ENCODE measurements around the gene GRIN1. TPM values are rescaled to one million over a fixed set of nuclear protein-coding genes. Genes with fewer than 3 reads are reported as not detected.

Gene GRIN1
- total RNA-seq, 1 experiment from 2014 or later: 2.9 TPM

DNA sequence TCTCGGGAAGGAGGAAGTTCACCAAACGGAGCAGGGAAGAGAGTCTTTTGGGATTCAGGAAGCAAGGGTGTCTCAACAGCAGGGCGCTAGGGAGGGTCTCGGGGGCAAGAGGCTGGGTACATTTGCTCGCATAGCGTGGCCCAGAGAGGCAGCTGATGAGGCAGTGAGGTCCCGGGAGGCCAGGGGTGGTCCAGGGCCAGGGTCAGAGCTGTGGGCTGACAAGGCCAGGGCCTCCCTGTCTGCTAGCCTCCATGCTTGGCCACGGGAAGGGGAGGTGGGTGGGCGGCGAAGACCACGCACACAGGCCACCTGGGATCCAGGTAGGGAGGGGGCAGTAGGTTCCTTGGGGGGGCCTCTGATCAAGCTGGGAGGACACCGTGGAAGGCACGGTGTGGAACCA is 72.6 kb downstream of the GRIN1 start:
- H3K27ac ChIP-seq (ENCODE audit: insufficient read length, low read depth, low read length): no peak overlapping the region
- no peaks in the 10 kb centered on the region for H3K9me3 Mint-ChIP-seq

More for the DNA sequence above, 72.6 kb downstream of the GRIN1 start:
- Mint-ChIP-seq H3K27ac (no peak overlapping the region), H3K27me3 (ENCODE audit: low read depth) (no peaks in the 10 kb centered on the region), H3K36me3 (ENCODE audit: insufficient read depth in 1 of 3, low read depth in 3 of 3) (peaks cover 11 to 47% (median 42%) of the 10 kb centered on the region in 3 experiments; a peak in 6 of 7 replicates), H3K4me1 (peaks cover 3 to 8% of the 10 kb centered on the region in 2 experiments), H3K4me3 (no peak overlapping the region)
- Histone ChIP-seq H2BK120ac (ENCODE audit: low read depth, low read length, poor library complexity, severe bottlenecking) (no peak overlapping the region), H4K8ac (replicated peaks; ENCODE audit: insufficient read length, low read depth, low read length) (no peak overlapping the region), H2BK5ac (ENCODE audit: insufficient read length, low read length) (no peak overlapping the region), H3K56ac (ENCODE audit: insufficient read length, low read depth, low read length) (no peak overlapping the region), H4K20me1 (ENCODE audit: control insufficient read depth, insufficient read depth, insufficient read length) (no peaks in the 10 kb centered on the region), H4K91ac (ENCODE audit: insufficient read length, low read depth, low read length) (no peak overlapping the region), H3K18ac (ENCODE audit: insufficient read length, low read depth, low read length) (no peak overlapping the region), H3K79me2 (ENCODE audit: insufficient read depth, low read length) (no peaks in the 10 kb centered on the region), H3K23me2 (ENCODE audit: insufficient read length, low read depth, low read length, poor library complexity, severe bottlenecking) (no peaks in the 10 kb centered on the region), H3K4ac (ENCODE audit: low read depth, low read length) (no peak overlapping the region), H3K23ac (ENCODE audit: insufficient read length, low read depth, low read length) (no peak overlapping the region), H4K5ac (ENCODE audit: insufficient read length, low read depth, low read length) (no peak overlapping the region), H3K79me1 (ENCODE audit: insufficient read depth, low read depth, low read length, poor library complexity, severe bottlenecking) (peaks cover 7% of the 10 kb centered on the region), H2BK20ac (ENCODE audit: low read depth, low read length, poor library complexity, severe bottlenecking) (no peak overlapping the region), H3K9me3 (ENCODE audit: control insufficient read depth, low read depth, low read length) (no peaks in the 10 kb centered on the region), H3K14ac (ENCODE audit: insufficient read depth, low read length) (no peak overlapping the region), H3K4me1 (ENCODE audit: insufficient read depth, low read length) (no peaks in the 10 kb centered on the region), H3K9ac (ENCODE audit: extremely low read depth, insufficient read length, low read length) (no peak overlapping the region), H2AK5ac (ENCODE audit: insufficient read length, low read length) (no peak overlapping the region), H2BK12ac (ENCODE audit: insufficient read length, low read depth, low read length) (no peak overlapping the region), H2AFZ (ENCODE audit: low read length) (no peak overlapping the region), H3K27me3 (ENCODE audit: insufficient read depth, low read length) (no peaks in the 10 kb centered on the region), H2BK15ac (ENCODE audit: low read depth, low read length) (no peak overlapping the region), H3T11ph (ENCODE audit: low read length) (no peak overlapping the region), H3K4me2 (ENCODE audit: insufficient read depth, insufficient read length, low read length) (no peak overlapping the region)
- no peak for DNase-seq
- TF ChIP-seq, protein P1, sequence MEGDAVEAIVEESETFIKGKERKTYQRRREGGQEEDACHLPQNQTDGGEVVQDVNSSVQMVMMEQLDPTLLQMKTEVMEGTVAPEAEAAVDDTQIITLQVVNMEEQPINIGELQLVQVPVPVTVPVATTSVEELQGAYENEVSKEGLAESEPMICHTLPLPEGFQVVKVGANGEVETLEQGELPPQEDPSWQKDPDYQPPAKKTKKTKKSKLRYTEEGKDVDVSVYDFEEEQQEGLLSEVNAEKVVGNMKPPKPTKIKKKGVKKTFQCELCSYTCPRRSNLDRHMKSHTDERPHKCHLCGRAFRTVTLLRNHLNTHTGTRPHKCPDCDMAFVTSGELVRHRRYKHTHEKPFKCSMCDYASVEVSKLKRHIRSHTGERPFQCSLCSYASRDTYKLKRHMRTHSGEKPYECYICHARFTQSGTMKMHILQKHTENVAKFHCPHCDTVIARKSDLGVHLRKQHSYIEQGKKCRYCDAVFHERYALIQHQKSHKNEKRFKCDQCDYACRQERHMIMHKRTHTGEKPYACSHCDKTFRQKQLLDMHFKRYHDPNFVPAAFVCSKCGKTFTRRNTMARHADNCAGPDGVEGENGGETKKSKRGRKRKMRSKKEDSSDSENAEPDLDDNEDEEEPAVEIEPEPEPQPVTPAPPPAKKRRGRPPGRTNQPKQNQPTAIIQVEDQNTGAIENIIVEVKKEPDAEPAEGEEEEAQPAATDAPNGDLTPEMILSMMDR (conservative IDR thresholded peaks at IDR 0.05): no peak
- no CpG with 5 or more reads among the region's 13 CpGs for WGBS (ENCODE audit: extremely low coverage, insufficient read length, low lambda C conversion rate)

All from H9 (cell line).